Activated CD8-positive, alpha-beta T cell treated with anti-CD3 and anti-CD28 coated beads for 36 hours (primary cell): ENCODE results near the gene SPEF1. TPM values are rescaled to one million over a fixed set of nuclear protein-coding genes. Genes with fewer than 3 reads are reported as not detected.

ENCODE experiments used
- ATAC-seq: fragments of 200-7000 bp; cut with Tn5 transposase; one replicate; pipeline ENCODE4 v1.10.0; 2021; ENCODE audit warnings: mild to moderate bottlenecking, moderate library complexity
- CTCF ChIA-PET: fragments of 350-600 bp; sonication (Branson Sonifier 250); formaldehyde crosslinking; loops from one replicate; lab custom pipeline; 2021; ENCODE audit warnings: antibody characterized with exemption; lab: Charles Lee
- POLR2A ChIA-PET: fragments of 350-600 bp; sonication (Branson Sonifier 250); formaldehyde crosslinking; loops from one replicate; lab custom pipeline; 2021; ENCODE audit warnings: antibody characterized with exemption; lab: Charles Lee
- DNase-seq: peaks from one replicate; pipeline ENCODE4 v3.0.0-alpha.2; 2020
- H3K27ac Mint-ChIP-seq: one replicate; pipeline ENCODE4 v1.8.0; 2021; ENCODE audit warnings: mild to moderate bottlenecking, mixed read lengths
- H3K27me3 Mint-ChIP-seq: one replicate; pipeline ENCODE4 v1.8.0; 2021; ENCODE audit warnings: mixed read lengths
- H3K36me3 Mint-ChIP-seq: one replicate; pipeline ENCODE4 v1.8.0; 2021; ENCODE audit warnings: low read depth, mixed read lengths
- H3K4me1 Mint-ChIP-seq: one replicate; pipeline ENCODE4 v1.8.0; 2021; ENCODE audit warnings: low read depth, mixed read lengths
- H3K4me3 Mint-ChIP-seq: one replicate; pipeline ENCODE4 v1.8.0; 2021; ENCODE audit warnings: mild to moderate bottlenecking, moderate library complexity, mixed read lengths
- H3K9me3 Mint-ChIP-seq: one replicate; pipeline ENCODE4 v1.8.0; 2021; ENCODE audit warnings: mixed read lengths
- CTCF ChIP-seq: fragments of 200-600 bp; IDR thresholded peaks from one replicate; pipeline ENCODE4 v1.8.0; 2022; ENCODE audit warnings: antibody characterized with exemption, mild to moderate bottlenecking
- intact Hi-C: fragments of 100-400 bp; cut with micrococcal nuclease; formaldehyde crosslinking; loops from one replicate; pipeline ENCODE4 v1.10.0; 2022
- total RNA-seq, 2 experiments: library from RNA; stranded (reverse); gene quantifications; one replicate each; pipeline ENCODE4 v1.2.3, GENCODE V29; 2021

Gene SPEF1
- total RNA-seq, 2 experiments from 2014 or later, result 0.23 TPM; not detected in 1

GRCh38 chr20:3784216-3784853 lies 3.1 kb upstream of the SPEF1 start:
- Mint-ChIP-seq H3K36me3 (peaks cover 13% of the 10 kb centered on the region), H3K27ac (no peak overlapping the region), H3K9me3 (no peaks in the 10 kb centered on the region), H3K4me3 (peak overlapping the region; percentile 44), H3K4me1 (peaks cover 49% of the 10 kb centered on the region), H3K27me3 (peaks cover 8% of the 10 kb centered on the region)
- intact Hi-C loops, result loop anchor here (5.0 kb wide), 1 partner anchor 73 kb away; no protein-coding TSS in a partner anchor
- TF ChIP-seq CTCF, result no peak
- no peak for DNase-seq
- POLR2A ChIA-PET, result interaction anchor here (1.3 to 4.7 kb wide), 4 partner anchors 16 to 53 kb away, joined by 3 to 46 read pairs (median 24); partner anchors contain the start of genes ADISSP and AP5S1
- CTCF ChIA-PET, result interaction anchor here (5.4 to 5.9 kb wide), 2 partner anchors 17 to 35 kb away, joined by 30 to 69 read pairs; partner anchors contain the start of genes ADISSP and AP5S1
- ATAC-seq, result no peak

GRCh38 chr20:3783511-3784195 lies 2.4 kb upstream of the SPEF1 start:
- Mint-ChIP-seq H3K9me3 (no peaks in the 10 kb centered on the region), H3K4me1 (peaks cover 44% of the 10 kb centered on the region), H3K36me3 (peaks cover 13% of the 10 kb centered on the region), H3K27me3 (peaks cover 12% of the 10 kb centered on the region), H3K4me3 (no peak overlapping the region), H3K27ac (peak overlapping the region; percentile 60)
- ChIA-PET CTCF (interaction anchor here (2.9 to 5.9 kb wide), 3 partner anchors 17 to 37 kb away, joined by 10 to 69 read pairs (median 30); partner anchors contain the start of genes ADISSP and AP5S1), POLR2A (interaction anchor here (1.3 to 4.7 kb wide), 3 partner anchors 15 to 54 kb away, joined by 3 to 46 read pairs (median 18); partner anchors contain the start of genes ADISSP and AP5S1)
- intact Hi-C loops, result loop anchor here (5.0 kb wide), 1 partner anchor 74 kb away; no protein-coding TSS in a partner anchor
- no peak for DNase-seq
- no peak for ATAC-seq
- no peak for TF ChIP-seq CTCF

GRCh38 chr20:3783068-3783489 lies 1.8 kb upstream of the SPEF1 start:
- no peak for ATAC-seq
- no peak overlapping the region for H3K4me3 Mint-ChIP-seq

GRCh38 chr20:3782597-3782996 lies 1.3 kb upstream of the SPEF1 start:
- H3K36me3 Mint-ChIP-seq, result peaks cover 13% of the 10 kb centered on the region
- POLR2A ChIA-PET, result interaction anchor here (0.6 to 2.0 kb wide), 4 partner anchors 15 to 36 kb away, joined by 3 to 6 read pairs (median 4); partner anchors contain the start of gene ADISSP
- DNase-seq (no peak), ATAC-seq (no peak)
- H3K4me3 Mint-ChIP-seq, result no peak overlapping the region
- no peak for TF ChIP-seq CTCF
- intact Hi-C loops, result loop anchor here (5.0 kb wide), 1 partner anchor 75 kb away; no protein-coding TSS in a partner anchor
- peaks cover 40% of the 10 kb centered on the region for H3K4me1 Mint-ChIP-seq
- H3K27ac Mint-ChIP-seq, result no peak overlapping the region
- H3K27me3 Mint-ChIP-seq, result peaks cover 14% of the 10 kb centered on the region
- H3K9me3 Mint-ChIP-seq, result no peaks in the 10 kb centered on the region
- CTCF ChIA-PET, result interaction anchor here (2.9 kb wide), 1 partner anchor 38 kb away, joined by 10 read pairs; the partner anchor contains the start of gene AP5S1

More at GRCh38 chr20:3783068-3783489, 1.8 kb upstream of the SPEF1 start:
- Mint-ChIP-seq H3K27me3 (peaks cover 14% of the 10 kb centered on the region), H3K9me3 (no peaks in the 10 kb centered on the region), H3K4me1 (peaks cover 42% of the 10 kb centered on the region), H3K36me3 (peaks cover 13% of the 10 kb centered on the region), H3K27ac (peak overlapping the region; percentile 60)
- no peak for DNase-seq
- ChIA-PET POLR2A (interaction anchor here (0.6 to 4.7 kb wide), 3 partner anchors 15 to 36 kb away, joined by 3 to 46 read pairs (median 3); partner anchors contain the start of genes ADISSP and AP5S1), CTCF (interaction anchor here (2.9 to 5.4 kb wide), 2 partner anchors 16 to 37 kb away, joined by 10 to 30 read pairs; partner anchors contain the start of genes ADISSP and AP5S1)
- no peak for TF ChIP-seq CTCF
- intact Hi-C loops, result loop anchor here (5.0 kb wide), 1 partner anchor 74 kb away; no protein-coding TSS in a partner anchor
